HG02623 (cell line): ENCODE data around the gene EIF4A3.

Source experiments
- ATAC-seq: cut with Tn5 transposase; IDR thresholded peaks from one replicate; pipeline ENCODE4 v1.9.1; 2021; ENCODE audit warnings: moderate library complexity; ENCODE audit not compliant: unreplicated experiment

The EIF4A3 gene

GRCh38 chr17:80115159-80115558 lies 31.8 kb downstream of the EIF4A3 start:
- ATAC-seq: no peak

GRCh38 chr17:80114758-80115157 lies 32.2 kb downstream of the EIF4A3 start:
- no peak for ATAC-seq

- no peak for ATAC-seq
These were observed 33.9 kb downstream of the EIF4A3 start for GRCh38 chr17:80113033-80113484.

- no peak for ATAC-seq
These were observed 34.4 kb downstream of the EIF4A3 start for GRCh38 chr17:80112471-80113032.

- ATAC-seq: no peak
These were observed 35.0 kb downstream of the EIF4A3 start for GRCh38 chr17:80111702-80112470.

GRCh38 chr17:80110927-80111701 lies 35.8 kb downstream of the EIF4A3 start:
- ATAC-seq: no peak

GRCh38 chr17:80110447-80110812 lies 36.5 kb downstream of the EIF4A3 start:
- no peak for ATAC-seq

- no peak for ATAC-seq
These were observed 37.0 kb downstream of the EIF4A3 start for GRCh38 chr17:80109713-80110446.

- no peak for ATAC-seq
These were observed 37.8 kb downstream of the EIF4A3 start for GRCh38 chr17:80109066-80109660.

GRCh38 chr17:80108036-80108971 lies 38.6 kb downstream of the EIF4A3 start:
- no peak for ATAC-seq

GRCh38 chr17:80107231-80108021 lies 39.5 kb downstream of the EIF4A3 start:
- no peak for ATAC-seq

- no peak for ATAC-seq
These were observed 40.2 kb downstream of the EIF4A3 start for GRCh38 chr17:80106751-80107150.

GRCh38 chr17:80106176-80106575 lies 40.8 kb downstream of the EIF4A3 start:
- no peak for ATAC-seq

GRCh38 chr17:80105762-80106161 lies 41.2 kb downstream of the EIF4A3 start:
- no peak for ATAC-seq

GRCh38 chr17:80104956-80105375 lies 42.0 kb downstream of the EIF4A3 start:
- no peak for ATAC-seq

GRCh38 chr17:80104321-80104955 lies 42.5 kb downstream of the EIF4A3 start:
- no peak for ATAC-seq

GRCh38 chr17:80103449-80104085 lies 43.4 kb downstream of the EIF4A3 start:
- ATAC-seq: no peak
